ENCODE results near the gene QSOX2. TPM values are rescaled to one million over a fixed set of nuclear protein-coding genes. Genes with fewer than 3 reads are reported as not detected.

The QSOX2 gene
- total and polyA plus RNA-seq, 2 experiments from 2014 or later, result 9.2 to 29.2 TPM

- H3K79me2 ChIP-seq (replicated peaks; ENCODE audit: insufficient read depth), result no peaks in the 10 kb centered on the region
- H3F3A ChIP-seq (replicated peaks; ENCODE audit: low read depth), result 0 out of 2 replicates have a peak, but pooled peaks cover 2% of the 10 kb centered on the region
- H3K36me3 Mint-ChIP-seq (ENCODE audit: low read depth), result peaks cover 31% of the 10 kb centered on the region
- no peaks in the 10 kb centered on the region; the same call in 1 of the 2 replicates for H3K4me1 ChIP-seq (ENCODE audit: insufficient read depth)
- peaks cover 16% of the 10 kb centered on the region for H4K20me1 ChIP-seq (replicated peaks; ENCODE audit: insufficient read depth)
- H3K4me1 Mint-ChIP-seq, result peaks cover 7% of the 10 kb centered on the region; the same call in 2 of the 3 replicates
- H3K27me3 Mint-ChIP-seq (ENCODE audit: insufficient read depth, low read depth, poor library complexity), result peaks cover 23% of the 10 kb centered on the region
- H3K27ac Mint-ChIP-seq, result no peak overlapping the region
- ATAC-seq (no peak), DNase-seq (ENCODE audit: low spot score) (no peak)
- H3K4me2 ChIP-seq, result no peak overlapping the region
- no peaks in the 10 kb centered on the region for H3K9me3 Mint-ChIP-seq
- no peak overlapping the region for H3K27ac ChIP-seq (ENCODE audit: low read depth)
- TF ChIP-seq, protein P1, sequence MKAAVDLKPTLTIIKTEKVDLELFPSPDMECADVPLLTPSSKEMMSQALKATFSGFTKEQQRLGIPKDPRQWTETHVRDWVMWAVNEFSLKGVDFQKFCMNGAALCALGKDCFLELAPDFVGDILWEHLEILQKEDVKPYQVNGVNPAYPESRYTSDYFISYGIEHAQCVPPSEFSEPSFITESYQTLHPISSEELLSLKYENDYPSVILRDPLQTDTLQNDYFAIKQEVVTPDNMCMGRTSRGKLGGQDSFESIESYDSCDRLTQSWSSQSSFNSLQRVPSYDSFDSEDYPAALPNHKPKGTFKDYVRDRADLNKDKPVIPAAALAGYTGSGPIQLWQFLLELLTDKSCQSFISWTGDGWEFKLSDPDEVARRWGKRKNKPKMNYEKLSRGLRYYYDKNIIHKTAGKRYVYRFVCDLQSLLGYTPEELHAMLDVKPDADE (IDR thresholded peaks at IDR 0.05), result no peak
- peaks cover 21% of the 10 kb centered on the region for H3K27me3 ChIP-seq (ENCODE audit: insufficient read depth)
- H2AFZ ChIP-seq, result no peak overlapping the region
- no peaks in the 10 kb centered on the region for H3K9me2 ChIP-seq (ENCODE audit: insufficient read depth)
- no peak overlapping the region for H3K4me3 Mint-ChIP-seq
- H3K4me3 ChIP-seq, result no peak overlapping the region
- no peaks in the 10 kb centered on the region for H3K36me3 ChIP-seq (ENCODE audit: insufficient read depth)
Observed at GRCh38 chr9:136209232-136209631, 36.4 kb downstream of the QSOX2 start.

GRCh38 chr9:136208675-136209074 is 36.9 kb downstream of the QSOX2 start:
- Mint-ChIP-seq H3K9me3 (no peaks in the 10 kb centered on the region), H3K27me3 (ENCODE audit: insufficient read depth, low read depth, poor library complexity) (peaks cover 27% of the 10 kb centered on the region), H3K4me1 (peaks cover 7% of the 10 kb centered on the region; the same call in 2 of the 3 replicates), H3K4me3 (no peak overlapping the region), H3K36me3 (ENCODE audit: low read depth) (peaks cover 26% of the 10 kb centered on the region), H3K27ac (no peak overlapping the region)
- 0 out of 2 replicates have a peak, but pooled peaks cover 2% of the 10 kb centered on the region for H3F3A ChIP-seq (replicated peaks; ENCODE audit: low read depth)
- H3K79me2 ChIP-seq (replicated peaks; ENCODE audit: insufficient read depth), result no peaks in the 10 kb centered on the region
- H3K4me3 ChIP-seq, result no peak overlapping the region
- no peaks in the 10 kb centered on the region for H3K36me3 ChIP-seq (ENCODE audit: insufficient read depth)
- H3K27me3 ChIP-seq (ENCODE audit: insufficient read depth), result peaks cover 27% of the 10 kb centered on the region
- H3K4me2 ChIP-seq, result no peak overlapping the region
- H2AFZ ChIP-seq, result no peak overlapping the region
- no peak for TF ChIP-seq NANOG (IDR thresholded peaks at IDR 0.05; ENCODE audit: borderline replicate concordance)
- no peak for TF ChIP-seq CTCF (conservative IDR thresholded peaks at IDR 0.05; ENCODE audit: low read depth in 2 of 2)
- TF ChIP-seq ZNF331 (CRISPR knock-in tag; IDR thresholded peaks at IDR 0.05; ENCODE audit: low read depth), result no peak
- TF ChIP-seq, protein P1 (IDR thresholded peaks at IDR 0.05), result no peak
- no peak for TF ChIP-seq REST (IDR thresholded peaks at IDR 0.05; ENCODE audit: unreplicated experiment)
- no peak for TF ChIP-seq STAT1 (IDR thresholded peaks at IDR 0.05; ENCODE audit: unreplicated experiment)
- TF ChIP-seq JUNB (IDR thresholded peaks at IDR 0.05; ENCODE audit: unreplicated experiment), result no peak
- no peak for TF ChIP-seq CREB1 (CRISPR knock-in tag; IDR thresholded peaks at IDR 0.05; ENCODE audit: low read depth)
- no peak for TF ChIP-seq POLR2AphosphoS5 (IDR thresholded peaks at IDR 0.05; ENCODE audit: low read depth)
- no peak for TF ChIP-seq EZH2phosphoT487 (IDR thresholded peaks at IDR 0.05; ENCODE audit: unreplicated experiment)
- no peak for ATAC-seq
- DNase-seq (ENCODE audit: low spot score), result no peak
- H3K9me2 ChIP-seq (ENCODE audit: insufficient read depth), result no peaks in the 10 kb centered on the region
- H4K20me1 ChIP-seq (replicated peaks; ENCODE audit: insufficient read depth), result peaks cover 16% of the 10 kb centered on the region
- no peaks in the 10 kb centered on the region; the same call in 1 of the 2 replicates for H3K4me1 ChIP-seq (ENCODE audit: insufficient read depth)
- no peak overlapping the region for H3K27ac ChIP-seq (ENCODE audit: low read depth)
